Measurements from ENCODE around the gene LDLRAD3. TPM values are rescaled to one million over a fixed set of nuclear protein-coding genes. Genes with fewer than 3 reads are reported as not detected.

LDLRAD3 gene
- total RNA-seq, 1 donor from 2014 or later, result 39.1 TPM

DNA sequence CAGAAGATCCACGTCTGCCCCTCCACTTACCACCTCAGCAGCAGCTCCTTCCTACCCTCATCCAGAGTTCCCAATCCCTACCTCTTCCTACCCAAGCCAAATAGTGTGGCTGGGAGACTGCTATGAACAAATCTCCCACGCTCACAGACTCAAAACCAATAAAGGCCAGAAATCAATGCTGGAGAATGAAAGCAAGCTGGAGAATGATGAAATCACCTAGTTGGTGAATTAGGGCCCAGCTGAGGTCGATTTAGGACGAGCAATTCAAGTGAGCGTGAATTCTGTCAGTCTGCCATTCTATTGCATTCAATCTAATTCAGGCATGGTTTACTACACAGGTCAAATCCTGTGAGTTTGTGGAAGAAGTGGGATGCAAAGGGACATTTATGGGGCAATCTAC lies 322.9 kb downstream of the LDLRAD3 start:
- H3K9me3 Mint-ChIP-seq, result no peaks in the 10 kb centered on the region
- H3K4me1 Mint-ChIP-seq, result peaks cover 9% of the 10 kb centered on the region
- H3K4me3 Mint-ChIP-seq, result no peak overlapping the region
- no peaks in the 10 kb centered on the region for H3K27me3 Mint-ChIP-seq (ENCODE audit: low read depth)
- H3K27ac Mint-ChIP-seq, result no peak overlapping the region
- TF ChIP-seq, protein P1, sequence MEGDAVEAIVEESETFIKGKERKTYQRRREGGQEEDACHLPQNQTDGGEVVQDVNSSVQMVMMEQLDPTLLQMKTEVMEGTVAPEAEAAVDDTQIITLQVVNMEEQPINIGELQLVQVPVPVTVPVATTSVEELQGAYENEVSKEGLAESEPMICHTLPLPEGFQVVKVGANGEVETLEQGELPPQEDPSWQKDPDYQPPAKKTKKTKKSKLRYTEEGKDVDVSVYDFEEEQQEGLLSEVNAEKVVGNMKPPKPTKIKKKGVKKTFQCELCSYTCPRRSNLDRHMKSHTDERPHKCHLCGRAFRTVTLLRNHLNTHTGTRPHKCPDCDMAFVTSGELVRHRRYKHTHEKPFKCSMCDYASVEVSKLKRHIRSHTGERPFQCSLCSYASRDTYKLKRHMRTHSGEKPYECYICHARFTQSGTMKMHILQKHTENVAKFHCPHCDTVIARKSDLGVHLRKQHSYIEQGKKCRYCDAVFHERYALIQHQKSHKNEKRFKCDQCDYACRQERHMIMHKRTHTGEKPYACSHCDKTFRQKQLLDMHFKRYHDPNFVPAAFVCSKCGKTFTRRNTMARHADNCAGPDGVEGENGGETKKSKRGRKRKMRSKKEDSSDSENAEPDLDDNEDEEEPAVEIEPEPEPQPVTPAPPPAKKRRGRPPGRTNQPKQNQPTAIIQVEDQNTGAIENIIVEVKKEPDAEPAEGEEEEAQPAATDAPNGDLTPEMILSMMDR (IDR thresholded peaks at IDR 0.05; ENCODE audit: unreplicated experiment), result no peak
- peaks cover 20% of the 10 kb centered on the region for H3K36me3 Mint-ChIP-seq
- no peak for DNase-seq (ENCODE audit: low spot score in 2 of 2, unreplicated experiment in 2 of 2)

- TF ChIP-seq, protein P1 (IDR thresholded peaks at IDR 0.05; ENCODE audit: unreplicated experiment), result no peak
- peaks cover 9% of the 10 kb centered on the region for H3K4me1 Mint-ChIP-seq
- H3K27me3 Mint-ChIP-seq (ENCODE audit: low read depth), result no peaks in the 10 kb centered on the region
- H3K36me3 Mint-ChIP-seq, result peaks cover 34% of the 10 kb centered on the region
- H3K27ac Mint-ChIP-seq, result no peak overlapping the region
- H3K4me3 Mint-ChIP-seq, result no peak overlapping the region
- DNase-seq (ENCODE audit: low spot score in 2 of 2, unreplicated experiment in 2 of 2), result no peak
- peaks cover 7% of the 10 kb centered on the region for H3K9me3 Mint-ChIP-seq
Observed at GRCh38 chr11:36268337-36268985, 324.6 kb downstream of the LDLRAD3 start.

DNA sequence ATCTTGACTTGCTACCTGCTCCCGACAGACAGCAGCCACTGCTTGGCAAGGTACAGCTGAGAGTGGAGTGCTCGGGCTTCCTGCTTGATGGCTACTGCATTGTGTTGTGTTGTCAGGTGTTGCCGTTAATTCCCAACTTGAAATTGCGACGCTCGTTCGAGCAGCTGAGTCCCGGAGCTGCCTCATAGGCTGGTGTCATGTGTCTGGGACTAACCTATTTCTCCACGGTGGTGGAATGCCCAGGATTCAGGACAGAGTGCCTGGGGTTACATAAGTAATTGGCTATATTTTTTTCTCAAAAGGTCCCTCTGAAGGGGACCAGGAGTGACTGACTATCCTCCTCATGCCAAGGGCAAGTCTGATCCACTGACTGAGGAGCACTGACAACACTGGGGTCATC lies 326.8 kb downstream of the LDLRAD3 start:
- TF ChIP-seq, protein P1 (IDR thresholded peaks at IDR 0.05; ENCODE audit: unreplicated experiment), result no peak
- H3K9me3 Mint-ChIP-seq, result peaks cover 7% of the 10 kb centered on the region
- no peaks in the 10 kb centered on the region for H3K27me3 Mint-ChIP-seq (ENCODE audit: low read depth)
- peaks cover 43% of the 10 kb centered on the region for H3K36me3 Mint-ChIP-seq
- DNase-seq (ENCODE audit: low spot score in 2 of 2, unreplicated experiment in 2 of 2), result no peak
- H3K4me3 Mint-ChIP-seq, result no peak overlapping the region
- H3K4me1 Mint-ChIP-seq, result peaks cover 3% of the 10 kb centered on the region
- no peak overlapping the region for H3K27ac Mint-ChIP-seq

GRCh38 chr11:36271794-36272407 lies 328.0 kb downstream of the LDLRAD3 start:
- Mint-ChIP-seq H3K27ac (no peak overlapping the region), H3K27me3 (ENCODE audit: low read depth) (no peaks in the 10 kb centered on the region), H3K9me3 (peaks cover 7% of the 10 kb centered on the region), H3K4me3 (no peak overlapping the region), H3K4me1 (no peaks in the 10 kb centered on the region), H3K36me3 (peaks cover 44% of the 10 kb centered on the region)
- TF ChIP-seq, protein P1 (IDR thresholded peaks at IDR 0.05; ENCODE audit: unreplicated experiment), result no peak
- DNase-seq (ENCODE audit: low spot score in 2 of 2, unreplicated experiment in 2 of 2), result no peak

DNA sequence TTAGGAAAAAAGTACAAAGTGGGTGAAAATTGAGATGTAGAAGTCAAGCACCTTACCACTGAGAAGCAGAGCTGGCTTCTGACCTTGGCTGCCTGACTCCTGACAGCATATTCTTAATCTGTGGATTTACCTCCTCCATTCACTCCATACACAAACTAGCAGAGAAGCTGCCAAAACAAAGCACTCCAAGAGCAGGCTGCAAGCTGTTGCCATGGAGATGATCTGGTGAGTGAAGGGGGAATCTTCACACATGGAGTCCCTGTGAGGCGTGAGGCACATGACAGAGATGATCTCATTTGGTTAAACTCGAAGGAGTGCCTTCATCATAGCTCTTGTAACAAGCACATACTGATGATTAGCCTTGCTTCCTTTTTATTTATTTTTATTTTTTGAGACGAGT lies 329.2 kb downstream of the LDLRAD3 start:
- H3K4me1 Mint-ChIP-seq, result no peaks in the 10 kb centered on the region
- H3K4me3 Mint-ChIP-seq, result no peak overlapping the region
- no peak for DNase-seq (ENCODE audit: low spot score in 2 of 2, unreplicated experiment in 2 of 2)

More for the DNA sequence above, 329.2 kb downstream of the LDLRAD3 start:
- Mint-ChIP-seq H3K27me3 (ENCODE audit: low read depth) (no peaks in the 10 kb centered on the region), H3K36me3 (peaks cover 45% of the 10 kb centered on the region), H3K9me3 (peaks cover 7% of the 10 kb centered on the region), H3K27ac (no peak overlapping the region)
- TF ChIP-seq, protein P1 (IDR thresholded peaks at IDR 0.05; ENCODE audit: unreplicated experiment), result no peak
